Measurements from ENCODE around the gene TIGD3. TPM values are rescaled to one million over a fixed set of nuclear protein-coding genes. Genes with fewer than 3 reads are reported as not detected.

Gene TIGD3
- total and polyA plus RNA-seq, 10 of the 15 experiments (the other 5 are each of a cell fraction or from before 2014, with no cell fraction given): 0.13 to 1.4 (median 0.57) TPM

- no peak for ATAC-seq
- Histone ChIP-seq H3K9ac (ENCODE audit: control insufficient read depth, insufficient read depth, low read length) (no peak overlapping the region), H3K4me1 (ENCODE audit: control insufficient read depth, insufficient read depth, low read length) (peaks cover 4% of the 10 kb centered on the region), H3K27me3 (replicated peaks in 1 of 2; ENCODE audit: control insufficient read depth in 2 of 2, insufficient read depth in 2 of 2, low read length in 1 of 2) (0 out of 4 replicates have a peak, but pooled peaks cover 0 to 3% of the 10 kb centered on the region in 2 experiments), H3K27ac (ENCODE audit: control insufficient read depth, insufficient read depth) (no peak overlapping the region), H3K4me2 (ENCODE audit: control insufficient read depth, insufficient read depth) (no peak overlapping the region), H3K36me3 (ENCODE audit: control insufficient read depth in 2 of 2, insufficient read depth in 2 of 2, low read length in 1 of 2) (peaks cover 8 to 10% of the 10 kb centered on the region in 2 experiments; a peak in 3 of 4 replicates), H3K79me2 (ENCODE audit: control insufficient read depth, insufficient read depth, low read length) (no peaks in the 10 kb centered on the region), H2AFZ (ENCODE audit: control insufficient read depth, low read depth, low read length) (no peak overlapping the region), H3K4me3 (no peak overlapping the region), H3K9me3 (replicated peaks; ENCODE audit: control insufficient read depth, insufficient read depth, low read length) (no peaks in the 10 kb centered on the region), H4K20me1 (ENCODE audit: control insufficient read depth, insufficient read depth) (no peaks in the 10 kb centered on the region)
- in situ Hi-C loops (cut with MboI): no loop called here
- TF ChIP-seq MYC (IDR thresholded peaks at IDR 0.05; ENCODE audit: insufficient read depth, insufficient read length, insufficient replicate concordance, low read length, severe bottlenecking): no peak
- TF ChIP-seq SMAD1 (IDR thresholded peaks at IDR 0.05; ENCODE audit: low read depth, partially characterized antibody): no peak
- TF ChIP-seq SIX5 (IDR thresholded peaks at IDR 0.05; ENCODE audit: low read depth, low read length, severe bottlenecking): no peak
- CTCF ChIA-PET: interaction anchor here (1.3 to 2.1 kb wide), 5 partner anchors 25 to 82 kb away, joined by 3 to 8 read pairs (median 3); no protein-coding TSS in a partner anchor
- no TSS peak for BruUV-seq (replicated peaks)
- intact Hi-C loops (cut with micrococcal nuclease; ENCODE audit: unreplicated experiment): no loop called here
- WGBS (ENCODE audit: insufficient coverage, insufficient replicate concordance, low lambda C conversion rate, missing lambda C conversion rate): 81% methylated on average over 30 of the region's 30 CpGs
- SMC1A ChIA-PET (ENCODE audit: uncharacterized antibody, unreplicated experiment): interaction anchor here (0.8 to 1.3 kb wide), 2 partner anchors 13 to 215 kb away, joined by 3 read pairs; no protein-coding TSS in a partner anchor
- no peak for DNase-seq (ENCODE audit: low read depth, low spot score)
- RAD21 ChIA-PET (ENCODE audit: unreplicated experiment): interaction anchor here (1.3 to 1.5 kb wide), 2 partner anchors 23 kb away, joined by 3 to 4 read pairs; partner anchors contain the start of gene DPF2
- POLR2A ChIA-PET: interaction anchor here (0.6 to 2.0 kb wide), 2 partner anchors 23 to 87 kb away, joined by 3 to 7 read pairs; partner anchors contain the start of gene DPF2
- FAIRE-seq: no peak
Observed at GRCh38 chr11:65356394-65356972, 1.9 kb downstream of the TIGD3 start.

GRCh38 chr11:65357856-65358356 lies 3.4 kb downstream of the TIGD3 start:
- 63% methylated on average over 8 of the region's 8 CpGs for WGBS (ENCODE audit: insufficient coverage, insufficient replicate concordance, low lambda C conversion rate, missing lambda C conversion rate)
- DNase-seq (ENCODE audit: low read depth, low spot score) (no peak), ATAC-seq (no peak), FAIRE-seq (no peak)
- Histone ChIP-seq H3K9me3 (replicated peaks; ENCODE audit: control insufficient read depth, insufficient read depth, low read length) (no peaks in the 10 kb centered on the region), H3K27me3 (replicated peaks in 1 of 2; ENCODE audit: control insufficient read depth in 2 of 2, insufficient read depth in 2 of 2, low read length in 1 of 2) (0 out of 4 replicates have a peak, but pooled peaks cover 0 to 3% of the 10 kb centered on the region in 2 experiments), H3K4me3 (no peak overlapping the region), H3K27ac (ENCODE audit: control insufficient read depth, insufficient read depth) (no peak overlapping the region), H3K9ac (ENCODE audit: control insufficient read depth, insufficient read depth, low read length) (no peak overlapping the region), H3K36me3 (ENCODE audit: control insufficient read depth in 2 of 2, insufficient read depth in 2 of 2, low read length in 1 of 2) (no peaks in the 10 kb centered on the region; a peak in 1 of 4 replicates), H4K20me1 (ENCODE audit: control insufficient read depth, insufficient read depth) (no peaks in the 10 kb centered on the region), H3K4me2 (ENCODE audit: control insufficient read depth, insufficient read depth) (no peak overlapping the region), H3K4me1 (ENCODE audit: control insufficient read depth, insufficient read depth, low read length) (peaks cover 15% of the 10 kb centered on the region), H3K79me2 (ENCODE audit: control insufficient read depth, insufficient read depth, low read length) (no peaks in the 10 kb centered on the region), H2AFZ (ENCODE audit: control insufficient read depth, low read depth, low read length) (no peak overlapping the region)
- ChIA-PET SMC1A (ENCODE audit: uncharacterized antibody, unreplicated experiment) (interaction anchor here (0.6 to 1.3 kb wide), 3 partner anchors 14 to 60 kb away, joined by 3 read pairs; no protein-coding TSS in a partner anchor), RAD21 (ENCODE audit: unreplicated experiment) (interaction anchor here (1.1 to 1.3 kb wide), 3 partner anchors 24 to 83 kb away, joined by 3 to 6 read pairs (median 4); partner anchors contain the start of gene DPF2), POLR2A (interaction anchor here (0.5 to 2.0 kb wide), 3 partner anchors 24 to 27 kb away, joined by 3 to 7 read pairs (median 3); partner anchors contain the start of gene DPF2), CTCF (interaction anchor here (1.3 to 1.7 kb wide), 2 partner anchors 27 to 83 kb away, joined by 3 read pairs; no protein-coding TSS in a partner anchor)
- BruUV-seq (replicated peaks): no TSS peak
- no peak for TF ChIP-seq SMARCA5 (IDR thresholded peaks at IDR 0.05)
- no peak for TF ChIP-seq ETV6 (conservative IDR thresholded peaks at IDR 0.05 in 1 of 2, IDR thresholded peaks at IDR 0.05 in 1 of 2; ENCODE audit: borderline replicate concordance in 1 of 2, low read depth in 1 of 2)
- TF ChIP-seq SIX5 (IDR thresholded peaks at IDR 0.05; ENCODE audit: low read depth, low read length, severe bottlenecking): no peak
- TF ChIP-seq BMI1 (IDR thresholded peaks at IDR 0.05; ENCODE audit: borderline replicate concordance): no peak
- TF ChIP-seq DPF2 (IDR thresholded peaks at IDR 0.05): no peak
- TF ChIP-seq HDGF (IDR thresholded peaks at IDR 0.05): no peak
- TF ChIP-seq ZNF687 (IDR thresholded peaks at IDR 0.05): no peak
- in situ Hi-C loops (cut with MboI): no loop called here
- intact Hi-C loops (cut with micrococcal nuclease; ENCODE audit: unreplicated experiment): no loop called here
